Kidney (tissue), 14 donors: ENCODE data around the gene DCLK1. TPM values are rescaled to one million over a fixed set of nuclear protein-coding genes. Genes with fewer than 3 reads are reported as not detected.

Experiments
- DNase-seq, 5 donors: peaks; one replicate each; pipeline ENCODE4 v3.0.0-alpha.2; 2013 to 2020
- FAIRE-seq: peaks from 2 replicates; lab custom pipeline; 2012; peaks lifted over from hg19 to GRCh38; lab: Jason Lieb, UNC
- H3K27ac ChIP-seq, 2 donors: one replicate each; pipeline ENCODE4 v1.7.0; 2013; ENCODE audit warnings: low read depth in 2 of 2, low read length in 2 of 2, inconsistent platforms in 1 of 2
- H3K27me3 ChIP-seq: one replicate; pipeline ENCODE4 v1.7.1; 2013; ENCODE audit warnings: low read length, inconsistent platforms; ENCODE audit not compliant: control insufficient read depth, insufficient read depth
- H3K36me3 ChIP-seq, 3 donors: one replicate each; pipeline versions ENCODE4 v1.7.0 to v1.7.1; 2013; ENCODE audit warnings: low read length in 3 of 3, control low read depth in 1 of 3, inconsistent platforms in 1 of 3; ENCODE audit not compliant: insufficient read depth in 3 of 3, control insufficient read depth in 2 of 3
- H3K4me1 ChIP-seq, 3 donors: one replicate each; pipeline versions ENCODE4 v1.7.0 to v1.7.1; 2013; ENCODE audit warnings: low read length in 3 of 3, inconsistent platforms in 1 of 3, low read depth in 1 of 3; ENCODE audit not compliant: control insufficient read depth in 2 of 3, insufficient read depth in 2 of 3
- H3K4me3 ChIP-seq, 3 donors: one replicate each; pipeline versions ENCODE4 v1.7.0 to v1.8.1; 2013; ENCODE audit warnings: low read length in 3 of 3, control low read depth in 1 of 3, inconsistent platforms in 1 of 3
- H3K9ac ChIP-seq, 3 donors: one replicate each; pipeline versions ENCODE4 v1.7.0 to v1.7.1; 2013; ENCODE audit warnings: low read length in 3 of 3, control low read depth in 1 of 3, inconsistent platforms in 1 of 3
- H3K9me3 ChIP-seq, 3 donors: one replicate each; pipeline versions ENCODE4 v1.7.0 to v1.7.1; 2013; ENCODE audit warnings: low read length in 3 of 3, control low read depth in 1 of 3, inconsistent platforms in 1 of 3; ENCODE audit not compliant: control insufficient read depth in 2 of 3, insufficient read depth in 1 of 3
- intact Hi-C: fragments of 100-400 bp; cut with DNase I; formaldehyde crosslinking; loops from one replicate; pipeline ENCODE4 v1.11.1; 2022
- polyA plus RNA-seq: library from polyadenylated mRNA; stranded (reverse); fragments of 350-450 nt; fragmentation: Illumina TruSeq; extraction: RNeasy Lipid Tissue Mini Kit (QIAGEN cat#74804); gene quantifications from one replicate; pipeline ENCODE4 v1.2.3, GENCODE V29; 2014; ENCODE audit warnings: low read depth, low replicate concordance; ENCODE audit not compliant: insufficient read depth
- total RNA-seq: library from RNA; stranded (reverse); fragmentation: NEBNext Ultra II Directional; extraction: Animal tissue kit (Norgen Biotek cat#: 25700); gene quantifications from one replicate; pipeline ENCODE4 v1.2.1, GENCODE V29; 2021
- TF ChIP-seq, protein P1 (sequence below): IDR thresholded peaks from 3 replicates; pipeline ENCODE4 v1.5.1; 2012; ENCODE audit warnings: mild to moderate bottlenecking, moderate library complexity, borderline replicate concordance; ENCODE audit not compliant: insufficient read depth; ENCODE audit errors: extremely low read depth
- donor health status: control.
- donor health status: control.
- donor health status: control.
- donor health status: control.
- donor health status: control.
- donor health status: DM: yes; HTN: yes; CAD: no.
- donor health status: Normal renal cell carcinoma (clear cell type).

DCLK1 gene
- total and polyA plus RNA-seq, 2 donors from 2014 or later = 0.73 to 8.3 TPM

- FAIRE-seq = no peak
- no peak for DNase-seq
- H3K36me3 ChIP-seq = no peaks in the 10 kb centered on the region
- TF ChIP-seq, protein P1, sequence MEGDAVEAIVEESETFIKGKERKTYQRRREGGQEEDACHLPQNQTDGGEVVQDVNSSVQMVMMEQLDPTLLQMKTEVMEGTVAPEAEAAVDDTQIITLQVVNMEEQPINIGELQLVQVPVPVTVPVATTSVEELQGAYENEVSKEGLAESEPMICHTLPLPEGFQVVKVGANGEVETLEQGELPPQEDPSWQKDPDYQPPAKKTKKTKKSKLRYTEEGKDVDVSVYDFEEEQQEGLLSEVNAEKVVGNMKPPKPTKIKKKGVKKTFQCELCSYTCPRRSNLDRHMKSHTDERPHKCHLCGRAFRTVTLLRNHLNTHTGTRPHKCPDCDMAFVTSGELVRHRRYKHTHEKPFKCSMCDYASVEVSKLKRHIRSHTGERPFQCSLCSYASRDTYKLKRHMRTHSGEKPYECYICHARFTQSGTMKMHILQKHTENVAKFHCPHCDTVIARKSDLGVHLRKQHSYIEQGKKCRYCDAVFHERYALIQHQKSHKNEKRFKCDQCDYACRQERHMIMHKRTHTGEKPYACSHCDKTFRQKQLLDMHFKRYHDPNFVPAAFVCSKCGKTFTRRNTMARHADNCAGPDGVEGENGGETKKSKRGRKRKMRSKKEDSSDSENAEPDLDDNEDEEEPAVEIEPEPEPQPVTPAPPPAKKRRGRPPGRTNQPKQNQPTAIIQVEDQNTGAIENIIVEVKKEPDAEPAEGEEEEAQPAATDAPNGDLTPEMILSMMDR = no peak
- no peak overlapping the region for H3K27ac ChIP-seq
- peaks cover 0 to under 1% (median 0%) of the 10 kb centered on the region in 3 donors for H3K9me3 ChIP-seq
- H3K27me3 ChIP-seq = no peaks in the 10 kb centered on the region
- intact Hi-C loops = no loop called here
- peaks cover 0 to 8% (median 3%) of the 10 kb centered on the region in 3 donors for H3K4me1 ChIP-seq
- no peak overlapping the region for H3K4me3 ChIP-seq
- no peak overlapping the region for H3K9ac ChIP-seq
These were observed 205.5 kb downstream of the DCLK1 start for GRCh38 chr13:35925669-35926068.

DNA sequence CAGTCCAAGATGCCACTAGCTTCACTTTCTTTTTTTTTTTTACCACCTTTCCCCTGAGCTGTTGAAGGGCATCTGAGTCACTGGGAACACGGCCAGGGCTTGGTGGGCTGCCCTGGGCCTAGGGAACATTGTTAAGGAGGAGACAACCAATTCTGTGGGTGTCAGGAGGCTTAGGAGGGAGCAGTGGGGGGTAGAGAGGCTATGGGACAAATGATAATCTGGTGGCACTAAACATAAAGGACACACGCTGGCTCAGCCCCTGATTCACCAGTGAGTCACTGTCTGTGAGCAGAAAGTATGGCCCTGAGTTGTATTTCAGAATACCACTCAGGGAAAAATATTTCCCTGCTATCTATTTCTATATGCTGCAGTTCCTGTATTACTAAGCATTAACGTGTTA, 207.8 kb downstream of the DCLK1 start:
- TF ChIP-seq, protein P1 = no peak
- Histone ChIP-seq H3K27ac (no peak overlapping the region), H3K4me1 (peaks cover 0 to 8% (median 3%) of the 10 kb centered on the region in 3 donors), H3K9me3 (no peaks in the 10 kb centered on the region), H3K4me3 (no peak overlapping the region), H3K27me3 (no peaks in the 10 kb centered on the region), H3K9ac (no peak overlapping the region), H3K36me3 (no peaks in the 10 kb centered on the region)
- intact Hi-C loops = no loop called here
- FAIRE-seq (no peak), DNase-seq (no peak)

DNA sequence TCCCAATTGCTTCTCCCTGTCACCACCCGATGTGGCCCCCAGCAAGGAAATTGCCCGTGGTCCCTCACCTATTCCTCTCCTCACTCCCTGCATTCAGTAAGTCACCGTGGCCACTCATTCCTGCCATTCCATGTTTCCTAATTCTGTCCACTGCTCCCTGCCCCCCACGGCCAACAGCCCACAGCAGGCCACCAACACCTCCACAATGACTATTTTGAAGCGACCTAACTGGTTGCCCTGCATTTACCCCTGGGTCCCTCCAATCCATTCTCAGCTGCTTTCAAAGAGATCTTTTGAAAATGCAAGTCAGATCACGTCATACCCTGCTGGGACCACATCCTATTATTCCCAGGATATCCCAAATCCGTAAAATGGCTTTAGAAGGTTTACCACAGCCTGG, 210.4 kb downstream of the DCLK1 start:
- TF ChIP-seq, protein P1 = no peak
- H3K4me3 ChIP-seq = no peak overlapping the region
- no peaks in the 10 kb centered on the region for H3K36me3 ChIP-seq
- no peaks in the 10 kb centered on the region for H3K9me3 ChIP-seq
- H3K9ac ChIP-seq = no peak overlapping the region
- DNase-seq (no peak), FAIRE-seq (no peak)
- H3K27me3 ChIP-seq = no peaks in the 10 kb centered on the region
- H3K4me1 ChIP-seq = peaks cover 0 to 8% (median 0%) of the 10 kb centered on the region in 3 donors
- intact Hi-C loops = no loop called here
- no peak overlapping the region for H3K27ac ChIP-seq

GRCh38 chr13:35917942-35918645, 213.1 kb downstream of the DCLK1 start:
- no peaks in the 10 kb centered on the region for H3K36me3 ChIP-seq
- no peaks in the 10 kb centered on the region for H3K9me3 ChIP-seq
- DNase-seq (peak in 2 of 5 donors; percentile 27 to 34), FAIRE-seq (no peak)
- peak overlapping the region in 1 of 3 donors; percentile 58 for H3K4me3 ChIP-seq
- peaks cover 0 to 4% (median 0%) of the 10 kb centered on the region in 3 donors for H3K4me1 ChIP-seq
- H3K9ac ChIP-seq = no peak overlapping the region
- intact Hi-C loops = no loop called here
- H3K27me3 ChIP-seq = no peaks in the 10 kb centered on the region
- TF ChIP-seq, protein P1 = no peak
- no peak overlapping the region for H3K27ac ChIP-seq
